DMS 273 (cell line): Measurements from ENCODE around the gene MAP3K9.
A peak's percentile ranks its signal among the peaks of the same experiment; 100 is the strongest.
"Not testable (repeated sequence)": the region's sequence is repeated elsewhere in the genome, so short reads cannot be mapped to it uniquely, and the experiment has no call there.

ENCODE experiments used
- DNase-seq: peaks from one replicate; lab custom pipeline; 2025; ENCODE audit not compliant: unreplicated experiment; lab: John Stamatoyannopoulos, UW

The MAP3K9 gene

GRCh38 chr14:70726651-70727375 lies 82.5 kb downstream of the MAP3K9 start:
- DNase-seq = peak; percentile 80

GRCh38 chr14:70724944-70725343 lies 84.4 kb downstream of the MAP3K9 start:
- no peak for DNase-seq

- DNase-seq = no peak
Observed at GRCh38 chr14:70724110-70724509, 85.2 kb downstream of the MAP3K9 start.

GRCh38 chr14:70723276-70723675 lies 86.0 kb downstream of the MAP3K9 start:
- DNase-seq = no peak

GRCh38 chr14:70722418-70722817 lies 86.9 kb downstream of the MAP3K9 start:
- DNase-seq = no peak

- DNase-seq = no peak
Observed at GRCh38 chr14:70721542-70721941, 87.8 kb downstream of the MAP3K9 start.

- DNase-seq = no peak
Observed at GRCh38 chr14:70718383-70719118, 90.8 kb downstream of the MAP3K9 start.

- peak; percentile 46 for DNase-seq
Observed at GRCh38 chr14:70716958-70717357, 92.4 kb downstream of the MAP3K9 start.

- DNase-seq = no peak
Observed at GRCh38 chr14:70716483-70716882, 92.8 kb downstream of the MAP3K9 start.

- DNase-seq = peak; percentile 85
Observed at GRCh38 chr14:70714055-70714550, 95.2 kb downstream of the MAP3K9 start.

- DNase-seq = no peak
Observed at GRCh38 chr14:70713511-70713916, 95.8 kb downstream of the MAP3K9 start.

GRCh38 chr14:70713096-70713495 lies 96.2 kb downstream of the MAP3K9 start:
- DNase-seq = no peak

- no peak for DNase-seq
Observed at GRCh38 chr14:70711451-70711850, 97.9 kb downstream of the MAP3K9 start.

- no peak for DNase-seq
Observed at GRCh38 chr14:70709726-70710382, 99.5 kb downstream of the MAP3K9 start.

GRCh38 chr14:70708717-70709570 lies 100.4 kb downstream of the MAP3K9 start:
- no peak for DNase-seq

GRCh38 chr14:70707138-70708038 lies 101.9 kb downstream of the MAP3K9 start:
- DNase-seq = peak; percentile 26

- DNase-seq = no peak
Observed at GRCh38 chr14:70706177-70706576, 103.1 kb downstream of the MAP3K9 start.

GRCh38 chr14:70704960-70705359 lies 104.4 kb downstream of the MAP3K9 start:
- DNase-seq = no peak

- not testable (repeated sequence) for DNase-seq
Observed at GRCh38 chr14:70703621-70704168, 105.6 kb downstream of the MAP3K9 start.
